LNCAP (cell line): ENCODE measurements around the gene VIPR1.

Source experiments
- TF ChIP-seq, protein P1 (sequence below): fragments of 450-650 bp; IDR thresholded peaks from 2 replicates; pipeline ENCODE4 v1.5.1; 2017; ENCODE audit warnings: mild to moderate bottlenecking

VIPR1 gene

GRCh38 chr3:42513521-42513920, 11.1 kb downstream of the VIPR1 start:
- TF ChIP-seq, protein P1, sequence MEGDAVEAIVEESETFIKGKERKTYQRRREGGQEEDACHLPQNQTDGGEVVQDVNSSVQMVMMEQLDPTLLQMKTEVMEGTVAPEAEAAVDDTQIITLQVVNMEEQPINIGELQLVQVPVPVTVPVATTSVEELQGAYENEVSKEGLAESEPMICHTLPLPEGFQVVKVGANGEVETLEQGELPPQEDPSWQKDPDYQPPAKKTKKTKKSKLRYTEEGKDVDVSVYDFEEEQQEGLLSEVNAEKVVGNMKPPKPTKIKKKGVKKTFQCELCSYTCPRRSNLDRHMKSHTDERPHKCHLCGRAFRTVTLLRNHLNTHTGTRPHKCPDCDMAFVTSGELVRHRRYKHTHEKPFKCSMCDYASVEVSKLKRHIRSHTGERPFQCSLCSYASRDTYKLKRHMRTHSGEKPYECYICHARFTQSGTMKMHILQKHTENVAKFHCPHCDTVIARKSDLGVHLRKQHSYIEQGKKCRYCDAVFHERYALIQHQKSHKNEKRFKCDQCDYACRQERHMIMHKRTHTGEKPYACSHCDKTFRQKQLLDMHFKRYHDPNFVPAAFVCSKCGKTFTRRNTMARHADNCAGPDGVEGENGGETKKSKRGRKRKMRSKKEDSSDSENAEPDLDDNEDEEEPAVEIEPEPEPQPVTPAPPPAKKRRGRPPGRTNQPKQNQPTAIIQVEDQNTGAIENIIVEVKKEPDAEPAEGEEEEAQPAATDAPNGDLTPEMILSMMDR, result no peak

DNA sequence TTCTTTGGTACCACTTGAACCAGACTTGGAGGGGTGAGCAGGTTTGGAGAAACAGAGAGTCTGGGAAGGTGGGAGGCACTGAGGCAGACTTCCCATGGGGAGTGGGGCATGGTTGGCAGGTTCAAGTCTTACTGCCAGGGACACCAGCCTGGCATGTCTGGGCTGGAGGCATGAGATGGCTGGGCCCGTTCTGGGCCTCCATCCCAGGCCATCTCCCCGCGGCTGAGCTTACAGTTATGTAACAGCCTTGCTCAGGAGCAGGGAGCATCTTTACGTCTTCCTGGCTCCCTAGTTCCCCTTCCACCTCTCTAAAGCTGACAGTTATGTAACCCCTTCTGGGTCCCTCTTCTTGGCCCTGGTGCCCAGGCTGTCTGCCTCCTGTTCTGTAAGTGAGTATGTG, 12.4 kb downstream of the VIPR1 start:
- TF ChIP-seq, protein P1, result no peak

DNA sequence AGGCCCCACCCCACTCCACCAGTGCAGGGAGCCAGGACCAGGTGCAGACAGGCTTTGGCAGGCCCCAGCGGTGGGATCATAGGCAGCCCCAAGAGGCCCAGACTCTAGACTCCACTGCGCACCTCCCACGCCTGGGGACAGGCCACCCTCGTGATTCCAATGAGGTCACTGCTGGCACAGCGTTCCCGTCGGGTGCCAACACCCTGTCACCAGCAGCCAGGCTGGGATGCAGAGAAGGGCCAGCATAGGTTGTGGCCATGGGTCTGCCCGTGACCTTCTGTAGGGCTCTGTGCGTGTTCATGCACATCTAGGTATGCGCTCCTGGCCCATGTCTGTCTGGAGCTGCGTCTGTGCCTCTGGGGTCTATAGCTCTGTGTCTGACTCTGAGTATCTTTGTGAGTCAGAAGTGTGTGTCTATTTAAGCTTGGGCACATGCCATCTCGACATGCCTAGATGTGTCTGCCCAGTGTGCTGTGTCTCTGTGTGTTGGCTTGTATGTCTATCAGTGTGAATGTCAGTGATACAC, 13.0 kb downstream of the VIPR1 start:
- TF ChIP-seq, protein P1, result no peak

- TF ChIP-seq, protein P1, result no peak
These were observed 13.5 kb downstream of the VIPR1 start for GRCh38 chr3:42515976-42516375.

- TF ChIP-seq, protein P1, result no peak
These were observed 14.0 kb downstream of the VIPR1 start for GRCh38 chr3:42516443-42516842.

GRCh38 chr3:42517117-42517516, 14.7 kb downstream of the VIPR1 start:
- TF ChIP-seq, protein P1, result no peak

- TF ChIP-seq, protein P1, result no peak
These were observed 16.5 kb downstream of the VIPR1 start for GRCh38 chr3:42518800-42519567.

- TF ChIP-seq, protein P1, result no peak
These were observed 17.1 kb downstream of the VIPR1 start for GRCh38 chr3:42519568-42519962.
